SW480 (cell line): ENCODE data around the gene RGS11.

ENCODE experiments used
- DNase-seq: peaks from one replicate; pipeline ENCODE4 v3.0.0-alpha.2; 2016; ENCODE audit warnings: low spot score

Gene RGS11

DNA sequence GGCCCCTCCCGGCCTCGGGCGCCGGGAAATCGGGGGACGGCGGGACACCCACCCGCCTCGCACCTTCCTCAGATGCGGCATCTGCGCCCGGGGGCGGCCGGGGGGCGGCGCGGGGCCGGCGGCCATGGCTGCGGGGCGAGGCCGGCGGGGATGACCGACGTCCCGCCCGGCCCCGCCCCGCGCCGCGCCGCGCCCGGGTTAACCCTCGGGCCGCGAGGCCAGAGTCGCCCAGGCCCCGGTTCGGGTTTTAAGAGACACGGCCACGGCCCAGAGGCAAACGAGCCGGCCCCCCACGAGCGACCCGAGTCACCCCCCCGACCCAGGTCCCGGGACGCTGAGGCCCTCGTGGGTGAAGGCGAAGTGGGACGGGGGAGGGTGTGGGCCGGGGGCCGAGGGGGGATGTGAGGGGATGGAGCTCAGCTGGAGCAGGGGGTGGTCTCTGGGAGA lies at the start of gene RGS11:
Gene RGS11 (minus strand): TSS at position 159 of the 447 bp plus-strand sequence. CDS start 33 bp downstream, at position 126.
- no peak for DNase-seq

GRCh38 chr16:324451-325334 lies 48.9 kb upstream of the RGS11 start:
- DNase-seq = peak; percentile 53

DNA sequence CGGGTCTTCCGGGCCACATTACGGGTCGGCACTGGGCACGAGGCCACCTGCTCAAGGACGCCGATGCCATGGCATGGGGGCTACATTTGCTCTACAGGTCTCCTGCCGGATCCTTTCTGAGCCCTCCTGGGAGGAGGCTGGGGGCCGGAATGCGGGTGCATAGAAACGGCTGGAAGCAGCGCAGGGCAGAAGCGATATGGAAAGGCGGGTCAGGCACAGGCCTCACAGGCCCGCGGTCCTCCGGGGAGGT lies 48.4 kb upstream of the RGS11 start:
- DNase-seq = no peak

DNA sequence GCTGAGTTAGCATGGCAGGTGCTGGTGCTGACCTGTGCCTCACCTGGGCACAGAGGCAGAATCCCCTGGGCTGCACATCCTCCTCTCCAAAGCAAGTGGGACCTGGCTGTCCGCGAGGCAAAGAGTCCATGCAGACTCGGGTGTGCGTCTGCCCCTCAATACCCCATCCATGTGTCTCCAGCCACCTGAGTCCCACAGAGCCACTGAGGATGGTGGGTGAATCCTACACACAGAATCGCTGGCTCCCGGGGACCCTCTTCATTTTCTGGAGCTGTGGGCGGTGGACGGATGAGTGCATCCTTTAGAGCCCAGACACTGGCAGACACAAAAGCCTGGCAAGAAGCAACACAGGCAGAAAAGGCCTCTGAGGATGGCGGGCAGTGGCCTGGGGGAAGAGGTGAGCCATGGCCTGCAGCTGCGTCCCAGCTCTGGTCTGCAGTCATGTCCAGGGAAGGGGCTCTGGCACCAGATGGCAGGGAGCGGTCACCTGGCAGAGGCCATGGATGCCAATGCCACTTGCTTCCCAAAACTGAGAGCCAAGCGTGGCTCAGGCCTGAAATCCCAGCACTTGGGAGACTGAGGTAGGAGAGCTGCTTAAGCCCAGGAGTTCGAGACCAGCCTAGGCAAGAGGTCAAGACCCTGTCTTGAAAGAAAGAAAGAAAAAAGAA lies 46.9 kb upstream of the RGS11 start:
- DNase-seq = no peak

DNA sequence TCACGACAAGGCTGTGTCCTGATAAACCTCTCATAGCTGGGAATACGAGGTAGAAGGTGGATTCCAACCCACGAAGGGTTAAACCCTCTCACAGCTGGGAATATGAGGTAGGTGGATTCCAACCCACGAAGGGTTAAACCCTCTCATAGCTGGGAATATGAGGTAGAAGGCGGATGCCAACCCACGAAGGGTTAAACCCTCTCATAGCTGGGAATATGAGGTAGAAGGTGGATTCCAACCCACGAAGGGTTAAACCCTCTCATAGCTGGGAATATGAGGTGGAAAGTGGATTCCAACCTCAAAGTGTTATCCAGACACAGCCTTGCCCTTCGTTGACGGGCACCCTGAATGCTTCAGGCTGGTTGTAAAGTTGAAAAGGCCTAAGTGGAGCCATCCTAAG lies 45.8 kb upstream of the RGS11 start:
- DNase-seq = no peak

- DNase-seq = no peak
Observed at GRCh38 chr16:320206-320605, 44.5 kb upstream of the RGS11 start.

DNA sequence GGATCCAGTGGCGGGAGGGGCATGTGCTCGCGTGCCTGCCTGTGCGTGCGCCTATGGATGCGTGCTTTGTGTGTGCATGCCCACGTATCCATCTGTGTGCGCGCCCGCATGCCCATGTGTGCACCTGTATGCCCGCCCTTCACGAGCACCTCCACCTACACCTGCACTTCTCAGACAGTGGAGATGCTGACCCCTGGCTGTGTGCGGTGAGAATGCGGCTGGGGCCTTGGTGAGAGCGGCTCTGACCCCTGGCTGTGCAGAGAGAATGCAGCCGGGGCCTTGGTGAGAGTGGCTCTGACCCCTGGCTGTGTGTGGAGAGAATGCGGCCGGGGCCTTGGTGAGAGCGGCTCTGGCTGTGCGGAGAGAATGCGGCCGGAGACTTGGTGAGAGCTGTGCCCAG lies 42.9 kb upstream of the RGS11 start:
- no peak for DNase-seq

- no peak for DNase-seq
Observed at GRCh38 chr16:317583-317982, 41.8 kb upstream of the RGS11 start.

DNA sequence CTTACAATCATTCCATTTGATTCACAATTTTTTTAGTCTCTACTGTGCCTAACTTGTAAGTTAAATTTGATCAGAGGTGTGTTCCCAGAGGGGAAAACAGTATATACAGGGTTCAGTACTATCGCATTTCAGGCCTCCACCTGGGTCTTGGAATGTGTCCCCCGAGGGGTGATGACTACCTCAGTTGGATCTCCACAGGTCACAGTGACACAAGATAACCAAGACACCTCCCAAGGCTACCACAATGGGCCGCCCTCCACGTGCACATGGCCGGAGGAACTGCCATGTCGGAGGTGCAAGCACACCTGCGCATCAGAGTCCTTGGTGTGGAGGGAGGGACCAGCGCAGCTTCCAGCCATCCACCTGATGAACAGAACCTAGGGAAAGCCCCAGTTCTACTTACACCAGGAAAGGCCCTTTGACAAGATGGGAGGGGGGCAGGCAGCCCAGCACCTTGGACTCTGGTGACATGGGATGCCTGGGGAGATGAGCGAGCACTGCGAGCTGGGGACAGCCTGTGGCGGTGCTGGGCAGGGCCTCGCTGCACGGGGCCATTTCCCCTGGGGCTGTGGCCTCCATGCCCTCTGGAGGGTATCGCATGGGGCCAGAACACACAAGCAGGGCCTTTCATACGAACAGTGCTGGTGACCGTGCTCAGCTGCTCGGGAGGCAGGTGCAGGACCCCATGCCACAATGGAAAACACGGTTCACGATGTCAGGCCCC lies 41.2 kb upstream of the RGS11 start:
- DNase-seq = no peak

DNA sequence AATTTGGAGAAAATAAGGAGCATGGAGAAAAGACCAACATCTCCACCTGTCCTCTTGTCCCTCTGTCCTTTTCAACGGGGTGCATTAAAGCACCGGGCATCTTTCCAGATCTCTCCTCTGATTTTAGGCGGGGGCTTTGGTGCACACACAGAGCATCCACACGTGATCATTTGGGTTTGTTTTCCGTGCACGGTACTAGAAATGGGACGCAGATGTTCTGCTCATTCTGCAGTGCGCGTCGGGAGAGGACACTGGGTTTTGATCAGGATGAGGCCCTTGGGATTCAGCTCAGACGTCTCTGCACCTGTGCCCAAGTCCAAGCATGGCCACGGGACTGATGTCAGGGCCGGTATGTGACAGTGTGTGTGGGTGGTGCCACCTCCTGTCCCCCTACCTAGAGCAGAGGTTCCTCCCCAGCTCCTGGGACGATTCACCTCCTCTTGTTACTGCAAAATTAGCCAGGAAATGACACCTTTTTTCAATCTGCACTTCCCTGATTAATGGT lies 39.1 kb upstream of the RGS11 start:
- no peak for DNase-seq

DNA sequence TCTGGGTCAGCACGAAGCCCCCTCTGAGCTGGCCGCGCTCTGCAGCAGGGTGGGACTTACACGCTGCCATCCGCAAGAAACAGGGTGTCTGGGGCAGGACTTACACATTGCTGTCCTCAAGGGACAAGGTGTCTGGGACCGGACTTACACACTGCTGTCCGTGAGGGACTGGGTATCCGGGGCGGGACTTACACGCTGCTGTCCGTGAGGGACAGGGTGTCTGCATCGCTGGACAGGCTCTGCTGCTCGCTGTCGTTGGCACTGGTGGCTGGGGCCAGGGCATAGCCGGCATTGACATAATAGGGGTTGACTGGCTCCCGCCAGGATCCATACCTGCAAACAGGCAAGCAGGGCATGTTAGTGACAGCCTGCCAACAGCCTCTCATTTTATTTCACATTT lies 38.6 kb upstream of the RGS11 start:
- no peak for DNase-seq

GRCh38 chr16:311725-312124 lies 36.0 kb upstream of the RGS11 start:
- no peak for DNase-seq

- no peak for DNase-seq
Observed at GRCh38 chr16:309476-309875, 33.7 kb upstream of the RGS11 start.

GRCh38 chr16:307691-308312 lies 32.1 kb upstream of the RGS11 start:
- DNase-seq = no peak

GRCh38 chr16:306911-307370 lies 31.2 kb upstream of the RGS11 start:
- DNase-seq = no peak

GRCh38 chr16:305916-306626 lies 30.3 kb upstream of the RGS11 start:
- no peak for DNase-seq

- no peak for DNase-seq
Observed at GRCh38 chr16:303760-304505, 28.2 kb upstream of the RGS11 start.

DNA sequence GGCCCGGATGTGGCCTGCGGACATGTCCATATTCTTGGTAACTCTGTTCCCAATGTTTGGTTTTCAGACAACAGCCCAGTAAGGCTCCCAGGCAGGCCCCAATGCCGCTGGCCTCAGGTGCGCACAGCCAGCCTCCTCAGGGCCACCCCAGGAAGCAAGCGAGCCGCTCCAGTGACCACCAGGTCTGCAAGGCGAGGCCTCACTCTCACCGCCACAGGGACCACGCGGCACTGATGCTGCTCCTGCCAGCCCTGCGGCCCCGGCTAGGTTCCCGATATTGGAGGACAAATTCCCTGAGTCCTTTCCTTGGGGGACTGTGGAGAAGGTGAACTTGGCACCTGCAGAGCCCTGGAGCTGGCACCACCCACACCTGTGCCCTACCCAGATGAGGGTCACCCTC lies 26.2 kb upstream of the RGS11 start:
- DNase-seq = no peak

DNA sequence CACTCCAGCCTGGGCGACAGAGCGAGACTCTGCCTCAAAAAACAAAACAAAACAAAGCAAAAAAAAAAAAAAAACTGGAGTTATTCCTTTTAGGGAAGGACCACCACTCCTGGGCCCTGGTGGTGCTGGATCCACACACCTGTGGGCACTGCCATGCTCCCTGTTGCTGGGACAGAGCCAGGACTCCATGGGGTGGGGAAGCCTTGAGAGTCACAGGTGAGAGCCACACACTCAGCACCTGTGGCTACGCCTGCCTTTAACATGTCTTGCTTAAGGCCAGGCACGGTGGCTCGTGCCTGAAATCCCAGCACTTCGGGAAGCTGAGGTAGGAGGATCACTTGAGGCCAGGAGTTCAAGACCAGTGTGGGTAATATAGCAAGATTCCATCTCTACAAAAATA lies 25.5 kb upstream of the RGS11 start:
- no peak for DNase-seq

- DNase-seq = no peak
Observed at GRCh38 chr16:297832-298231, 22.1 kb upstream of the RGS11 start.
